GM12874 (cell line): Measurements from ENCODE around the gene RNF26.

ENCODE experiments used
- CTCF ChIP-seq: IDR thresholded peaks from 2 replicates; pipeline ENCODE4 v1.5.1; 2011; ENCODE audit warnings: low read depth, mild to moderate bottlenecking, control low read depth, low read length, moderate library complexity; ENCODE audit not compliant: insufficient read depth

RNF26 gene

DNA sequence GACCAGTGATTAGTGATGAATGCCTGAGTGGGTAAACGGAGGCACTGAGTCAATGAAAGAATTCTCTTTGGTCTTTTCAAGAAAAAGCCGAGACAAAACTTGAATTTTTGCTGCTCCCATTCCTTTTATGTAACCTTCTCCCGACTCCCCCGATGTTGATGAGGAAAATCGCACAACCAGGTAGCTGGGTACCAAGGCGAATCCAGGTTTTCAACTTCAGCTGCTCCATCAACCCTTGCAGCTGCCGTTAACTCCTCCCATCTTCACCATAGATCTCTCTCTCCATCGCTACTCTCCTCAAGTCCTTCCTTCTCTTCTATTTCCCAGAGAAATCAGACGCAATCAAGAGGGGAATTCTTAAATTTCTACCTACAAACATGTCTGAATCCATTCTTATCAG lies 47.8 kb downstream of the RNF26 start:
- no peak for TF ChIP-seq CTCF

DNA sequence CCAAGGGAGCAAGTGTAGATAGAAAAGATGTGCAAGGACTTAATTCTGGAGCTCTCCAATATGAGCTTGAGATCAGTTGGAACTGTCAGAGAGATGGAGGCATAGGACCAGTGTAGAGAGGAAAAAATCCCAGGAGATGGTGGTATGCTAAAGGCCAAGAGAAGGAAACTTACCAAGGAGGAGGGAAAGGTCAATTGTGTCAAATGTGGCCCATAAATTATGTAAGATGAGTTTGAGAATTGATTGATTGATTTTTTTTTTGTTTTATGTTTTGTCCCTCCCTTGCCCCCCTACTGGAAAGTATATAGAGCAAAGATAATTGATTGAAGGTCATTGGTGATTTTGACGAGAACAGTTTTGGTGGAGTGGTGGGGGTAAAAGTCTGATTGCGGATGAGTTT lies 50.0 kb downstream of the RNF26 start:
- no peak for TF ChIP-seq CTCF
